Vagina (tissue), 2 donors: ENCODE measurements around the gene PRSS38. TPM values are rescaled to one million over a fixed set of nuclear protein-coding genes. Genes with fewer than 3 reads are reported as not detected.

Experiments used
- DNase-seq, 2 donors: peaks; one replicate each; pipeline ENCODE4 v3.0.0-alpha.2; 2017; ENCODE audit errors: extremely low spot score in 2 of 2
- H3K27ac ChIP-seq: fragments of 200-600 bp; sonication (generic); one replicate; pipeline ENCODE4 v1.5.1; 2019
- H3K27me3 ChIP-seq: fragments of 200-600 bp; sonication (generic); one replicate; pipeline ENCODE4 v1.5.1; 2019
- H3K36me3 ChIP-seq, 2 donors: fragments of 200-600 bp; sonication (generic); one replicate each; pipeline ENCODE4 v1.5.1; 2017 to 2019
- H3K4me1 ChIP-seq: fragments of 200-600 bp; sonication (generic); one replicate; pipeline ENCODE4 v1.5.1; 2019
- H3K4me3 ChIP-seq, 2 donors: fragments of 200-600 bp; sonication (generic); 1 replicate in 1 of 2; 2 replicates in 1 of 2; pipeline ENCODE4 v1.5.1; 2016 to 2019
- H3K9me3 ChIP-seq: fragments of 200-600 bp; sonication (generic); one replicate; pipeline ENCODE4 v1.5.1; 2019
- CTCF ChIP-seq, 3 experiments: fragments of 450-650 bp in 2 of 3; fragments of 200-600 bp in 1 of 3; sonication (generic) in 1 of 3; IDR thresholded peaks; one replicate each; pipeline ENCODE4 v1.5.1; 2017 to 2019; ENCODE audit warnings: antibody characterized with exemption in 3 of 3, mild to moderate bottlenecking in 2 of 3, moderate library complexity in 2 of 3
- POLR2A ChIP-seq, 2 donors: fragments of 450-650 bp; IDR thresholded peaks; one replicate each; pipeline ENCODE4 v1.6.1; 2017; ENCODE audit warnings: antibody characterized with exemption in 2 of 2, mild to moderate bottlenecking in 2 of 2, moderate library complexity in 2 of 2
- POLR2AphosphoS5 ChIP-seq, 2 donors: sonication (generic); formaldehyde crosslinking; IDR thresholded peaks; one replicate each; pipeline ENCODE4 v1.9.0; 2017; ENCODE audit warnings: antibody characterized with exemption in 2 of 2, mild to moderate bottlenecking in 2 of 2, low read depth in 1 of 2; ENCODE audit not compliant: insufficient read depth in 1 of 2
- intact Hi-C: fragments of 100-400 bp; cut with DNase I; formaldehyde crosslinking; loops from one replicate; pipeline ENCODE4 v1.15.1; 2023
- total RNA-seq: library from RNA; depleted of rRNA; stranded (reverse); fragments of >200 nt; gene quantifications from one replicate; pipeline ENCODE4 v1.2.3, GENCODE V29; 2016

Gene PRSS38
- total RNA-seq, 1 donor from 2014 or later = not detected

- peak in 1 of 2 donors; percentile 72 for DNase-seq
- Histone ChIP-seq H3K27ac (no peak overlapping the region), H3K9me3 (no peaks in the 10 kb centered on the region), H3K36me3 (no peaks in the 10 kb centered on the region), H3K4me3 (no peak overlapping the region), H3K4me1 (peaks cover 6% of the 10 kb centered on the region), H3K27me3 (no peaks in the 10 kb centered on the region)
- no peak for TF ChIP-seq POLR2AphosphoS5 (IDR thresholded peaks at IDR 0.05; ENCODE audit: insufficient read depth in 1 of 2, low read depth in 1 of 2)
- no peak for TF ChIP-seq CTCF (IDR thresholded peaks at IDR 0.05)
- TF ChIP-seq POLR2A (IDR thresholded peaks at IDR 0.05) = no peak
- intact Hi-C loops = no loop called here
Measured at GRCh38 chr1:227891955-227892488, 76.5 kb downstream of the PRSS38 start.

GRCh38 chr1:227892489-227893299 is 77.2 kb downstream of the PRSS38 start:
- H3K36me3 ChIP-seq = no peaks in the 10 kb centered on the region
- no peaks in the 10 kb centered on the region for H3K27me3 ChIP-seq
- no peak overlapping the region for H3K4me3 ChIP-seq
- TF ChIP-seq CTCF (IDR thresholded peaks at IDR 0.05) (no peak), POLR2AphosphoS5 (IDR thresholded peaks at IDR 0.05; ENCODE audit: insufficient read depth in 1 of 2, low read depth in 1 of 2) (no peak), POLR2A (IDR thresholded peaks at IDR 0.05) (no peak)
- H3K4me1 ChIP-seq = no peaks in the 10 kb centered on the region
- H3K27ac ChIP-seq = no peak overlapping the region
- no peaks in the 10 kb centered on the region for H3K9me3 ChIP-seq
- peak; percentile 71 to 82 for DNase-seq
- intact Hi-C loops = no loop called here

GRCh38 chr1:227893300-227893948 is 77.9 kb downstream of the PRSS38 start:
- Histone ChIP-seq H3K27me3 (no peaks in the 10 kb centered on the region), H3K4me1 (no peaks in the 10 kb centered on the region), H3K9me3 (no peaks in the 10 kb centered on the region), H3K27ac (no peak overlapping the region), H3K4me3 (no peak overlapping the region), H3K36me3 (no peaks in the 10 kb centered on the region)
- TF ChIP-seq CTCF (IDR thresholded peaks at IDR 0.05) (no peak), POLR2AphosphoS5 (IDR thresholded peaks at IDR 0.05; ENCODE audit: insufficient read depth in 1 of 2, low read depth in 1 of 2) (no peak), POLR2A (IDR thresholded peaks at IDR 0.05) (no peak)
- peak; percentile 69 to 92 for DNase-seq
- intact Hi-C loops = no loop called here

- intact Hi-C loops = no loop called here
- H3K27ac ChIP-seq = no peak overlapping the region
- DNase-seq = peak; percentile 72 to 77
- H3K9me3 ChIP-seq = no peaks in the 10 kb centered on the region
- TF ChIP-seq POLR2A (IDR thresholded peaks at IDR 0.05) (no peak), POLR2AphosphoS5 (IDR thresholded peaks at IDR 0.05; ENCODE audit: insufficient read depth in 1 of 2, low read depth in 1 of 2) (no peak), CTCF (IDR thresholded peaks at IDR 0.05) (no peak)
- no peaks in the 10 kb centered on the region for H3K36me3 ChIP-seq
- no peak overlapping the region for H3K4me3 ChIP-seq
- H3K27me3 ChIP-seq = no peaks in the 10 kb centered on the region
- no peaks in the 10 kb centered on the region for H3K4me1 ChIP-seq
Measured at GRCh38 chr1:227893949-227894721, 78.7 kb downstream of the PRSS38 start.
